ENCODE data around the gene DDX51. TPM values are rescaled to one million over a fixed set of nuclear protein-coding genes. Genes with fewer than 3 reads are reported as not detected.

Gene DDX51
- polyA plus RNA-seq, 2 of the 4 experiments (the other 2 are of a cell fraction) = 10.2 to 22.6 TPM

GRCh38 chr12:132188916-132189325, 44.8 kb upstream of the DDX51 start:
- CTCF ChIA-PET = interaction anchor here (1.0 to 2.4 kb wide), 9 partner anchors 11 to 372 kb away, joined by 3 to 7 read pairs (median 3); no protein-coding TSS in a partner anchor
- peak overlapping the region; percentile 83 to 85 for H3K27ac ChIP-seq
- no peak for TF ChIP-seq CBX8 (IDR thresholded peaks at IDR 0.05)
- no peak for TF ChIP-seq EHMT2 (IDR thresholded peaks at IDR 0.05; ENCODE audit: low read depth)
- H3K4me1 ChIP-seq = peaks cover 13% of the 10 kb centered on the region; the same call in 2 of the 3 replicates
- 31% methylated on average over 17 of the region's 20 CpGs for WGBS (ENCODE audit: missing lambda C conversion rate)
- ATAC-seq (peak; percentile 0 to 4; a peak in 3 of 6 replicates), DNase-seq (ENCODE audit: low read depth in 1 of 2, low spot score in 1 of 2) (peak in 1 of 2 experiments; percentile 28), FAIRE-seq (no peak)
- H3K9me3 ChIP-seq = peaks cover 12% of the 10 kb centered on the region
- POLR2A ChIA-PET = interaction anchor here (1.2 kb wide), 1 partner anchor 10 kb away, joined by 3 read pairs; no protein-coding TSS in a partner anchor
- H3K4me2 ChIP-seq = peak overlapping the region; percentile 93
- peak overlapping the region; percentile 61 for H3K4me3 ChIP-seq

- no peak overlapping the region for H3K27ac ChIP-seq
- peak overlapping the region; percentile 93 for H3K4me2 ChIP-seq
- POLR2A ChIA-PET = interaction anchor here (1.2 kb wide), 1 partner anchor 10 kb away, joined by 3 read pairs; no protein-coding TSS in a partner anchor
- H3K9me3 ChIP-seq = peaks cover 8% of the 10 kb centered on the region
- CTCF ChIA-PET = interaction anchor here (1.1 to 2.4 kb wide), 6 partner anchors 10 to 226 kb away, joined by 3 to 7 read pairs (median 4); no protein-coding TSS in a partner anchor
- no peak for ATAC-seq
- no peak for DNase-seq (ENCODE audit: low read depth in 1 of 2, low spot score in 1 of 2)
- H3K4me1 ChIP-seq = peaks cover 13% of the 10 kb centered on the region; the same call in 2 of the 3 replicates
- FAIRE-seq = no peak
- TF ChIP-seq HES2 (IDR thresholded peaks at IDR 0.05) (no peak), BCL3 (IDR thresholded peaks at IDR 0.05) (no peak), MAZ (IDR thresholded peaks at IDR 0.05; ENCODE audit: borderline replicate concordance, low read depth, low read length) (no peak), TP53 (CRISPR knock-in tag; IDR thresholded peaks at IDR 0.05) (no peak), CBX8 (IDR thresholded peaks at IDR 0.05) (no peak), KDM5A (IDR thresholded peaks at IDR 0.05) (no peak), CEBPB (IDR thresholded peaks at IDR 0.05) (no peak), HDAC2 (IDR thresholded peaks at IDR 0.05) (no peak), MAFK (IDR thresholded peaks at IDR 0.05; ENCODE audit: partially characterized antibody) (no peak), RARB (CRISPR knock-in tag; IDR thresholded peaks at IDR 0.05) (no peak), HMGXB4 (CRISPR knock-in tag; IDR thresholded peaks at IDR 0.05; ENCODE audit: borderline replicate concordance) (no peak), ELK1 (IDR thresholded peaks at IDR 0.05; ENCODE audit: low read depth, low read length) (no peak), RFX5 (IDR thresholded peaks at IDR 0.05) (no peak), KDM1A (IDR thresholded peaks at IDR 0.05; ENCODE audit: low read depth) (no peak), ZSCAN20 (CRISPR knock-in tag; IDR thresholded peaks at IDR 0.05) (no peak), USF2 (IDR thresholded peaks at IDR 0.05) (no peak), EHF (CRISPR knock-in tag; IDR thresholded peaks at IDR 0.05) (no peak), RNF2 (IDR thresholded peaks at IDR 0.05; ENCODE audit: borderline replicate concordance, low read depth) (no peak)
- 100% methylated on average over 7 of the region's 21 CpGs for WGBS (ENCODE audit: missing lambda C conversion rate)
- H3K4me3 ChIP-seq = no peak overlapping the region
Measured at GRCh38 chr12:132188451-132188901, 44.4 kb upstream of the DDX51 start.

Measured in A549 (cell line).